B cell (primary cell): ENCODE data around the gene IL1RAPL1. TPM values are rescaled to one million over a fixed set of nuclear protein-coding genes. Genes with fewer than 3 reads are reported as not detected.

Experiments used
- ATAC-seq: fragments of 200-7000 bp; cut with Tn5 transposase; one replicate; pipeline ENCODE4 v1.10.0; 2021; ENCODE audit warnings: low read depth, mild to moderate bottlenecking, moderate number of reproducible peaks, moderate library complexity
- CTCF ChIA-PET: fragments of 350-600 bp; sonication (Branson Sonifier 250); formaldehyde crosslinking; loops from one replicate; lab custom pipeline; 2021; ENCODE audit warnings: antibody characterized with exemption, inconsistent platforms; lab: Charles Lee
- POLR2A ChIA-PET: fragments of 350-600 bp; sonication (Branson Sonifier 250); formaldehyde crosslinking; loops from one replicate; lab custom pipeline; 2021; ENCODE audit warnings: antibody characterized with exemption; lab: Charles Lee
- DNase-seq: peaks from one replicate; pipeline ENCODE4 v3.0.0; 2013
- H2AFZ ChIP-seq: 2 replicates; pipeline ENCODE4 v1.6.1; 2012; ENCODE audit warnings: mild to moderate bottlenecking, low read depth, low read length; ENCODE audit not compliant: insufficient read depth, poor library complexity, severe bottlenecking
- H3K27ac ChIP-seq, 2 donors: 1 replicate in 1 of 2; 2 replicates in 1 of 2; pipeline ENCODE4 v1.5.1; 2012 to 2013; ENCODE audit warnings: low read length in 2 of 2, mild to moderate bottlenecking in 2 of 2, moderate library complexity in 1 of 2
- H3K27me3 ChIP-seq, 4 experiments: fragments of 200-600 bp in 1 of 4; sonication (generic) in 1 of 4; replicated peaks in 1 of 4; 1 replicate in 2 of 4; 2 replicates in 2 of 4; pipeline versions ENCODE4 v1.6.1 to v1.7.0; 2013 to 2016; ENCODE audit warnings: low read length in 3 of 4, mild to moderate bottlenecking in 2 of 4, mixed read lengths in 1 of 4, moderate library complexity in 1 of 4; ENCODE audit not compliant: insufficient read depth in 4 of 4, control insufficient read depth in 3 of 4; ENCODE audit errors: control extremely low read depth in 1 of 4
- H3K36me3 ChIP-seq, 2 experiments: replicated peaks in 1 of 2; 1 replicate in 1 of 2; 2 replicates in 1 of 2; pipeline versions ENCODE4 v1.6.1 to v1.7.1; 2013; ENCODE audit warnings: low read length in 1 of 2; ENCODE audit not compliant: insufficient read depth in 2 of 2, control insufficient read depth in 1 of 2; ENCODE audit errors: control extremely low read depth in 1 of 2, extremely low read depth in 1 of 2
- H3K4me1 ChIP-seq, 2 donors: fragments of 200-600 bp in 1 of 2; sonication (generic) in 1 of 2; 1 replicate in 1 of 2; 2 replicates in 1 of 2; pipeline versions ENCODE4 v1.5.1 to v1.6.1; 2013 to 2017; ENCODE audit warnings: low read length in 2 of 2; ENCODE audit not compliant: control insufficient read depth in 2 of 2, insufficient read depth in 2 of 2
- H3K4me2 ChIP-seq: replicated peaks from 2 replicates; pipeline ENCODE3; 2012; ENCODE audit warnings: mild to moderate bottlenecking, low read depth, low read length; ENCODE audit not compliant: poor library complexity, severe bottlenecking
- H3K4me3 ChIP-seq, 5 experiments: fragments of 200-600 bp in 1 of 5; sonication (generic) in 1 of 5; 1 replicate in 3 of 5; 2 replicates in 2 of 5; pipeline versions ENCODE4 v1.5.1 to v1.7.0; 2011 to 2016; ENCODE audit warnings: low read length in 4 of 5, mild to moderate bottlenecking in 4 of 5, low read depth in 2 of 5, control low read depth in 1 of 5, moderate library complexity in 1 of 5; ENCODE audit not compliant: insufficient read depth in 1 of 5; ENCODE audit errors: control extremely low read depth in 1 of 5, extremely low read depth in 1 of 5
- H3K79me2 ChIP-seq: fragments of 200-600 bp; sonication (generic); one replicate; pipeline ENCODE4 v1.6.0; 2016; ENCODE audit warnings: low read length; ENCODE audit not compliant: control insufficient read depth, insufficient read depth
- H3K9ac ChIP-seq: fragments of 200-600 bp; sonication (generic); 2 replicates; pipeline ENCODE4 v1.6.1; 2017; ENCODE audit warnings: mild to moderate bottlenecking, low read length, moderate library complexity
- H3K9me3 ChIP-seq, 3 donors: one replicate each; pipeline versions ENCODE4 v1.6.1 to v1.7.1; 2013; ENCODE audit warnings: low read length in 2 of 3; ENCODE audit not compliant: control insufficient read depth in 2 of 3, insufficient read depth in 1 of 3; ENCODE audit errors: control extremely low read depth in 1 of 3
- H4K20me1 ChIP-seq: 2 replicates; pipeline ENCODE4 v1.6.0; 2012; ENCODE audit warnings: mild to moderate bottlenecking, low read length; ENCODE audit not compliant: insufficient read depth, control insufficient read depth, poor library complexity, severe bottlenecking
- H3K27ac Mint-ChIP-seq: one replicate; pipeline ENCODE4 v1.8.0; 2021; ENCODE audit warnings: mixed read lengths
- H3K27me3 Mint-ChIP-seq: one replicate; pipeline ENCODE4 v1.8.0; 2021; ENCODE audit warnings: mixed read lengths
- H3K4me1 Mint-ChIP-seq: one replicate; pipeline ENCODE4 v1.8.0; 2021; ENCODE audit warnings: mixed read lengths
- H3K4me3 Mint-ChIP-seq: one replicate; pipeline ENCODE4 v1.8.0; 2021; ENCODE audit warnings: mixed read lengths
- H3K9me3 Mint-ChIP-seq: one replicate; pipeline ENCODE4 v1.8.0; 2022; ENCODE audit warnings: mixed read lengths; ENCODE audit not compliant: insufficient read depth
- CTCF ChIP-seq: fragments of 200-600 bp; IDR thresholded peaks from one replicate; pipeline ENCODE4 v1.8.0; 2022; ENCODE audit warnings: antibody characterized with exemption, mild to moderate bottlenecking
- EZH2 ChIP-seq: IDR thresholded peaks from 2 replicates; pipeline ENCODE4 v1.6.1; 2012; ENCODE audit warnings: borderline replicate concordance, low read depth, mild to moderate bottlenecking, moderate library complexity, low read length; ENCODE audit not compliant: insufficient read depth, poor library complexity, severe bottlenecking
- WGBS: methylation state at CpG from one replicate; pipeline ENCODE4 v1.1.5; 2013; ENCODE audit warnings: missing lambda C conversion rate; ENCODE audit not compliant: insufficient coverage; 5-methylcytosine and 5-hydroxymethylcytosine counted together
- intact Hi-C: fragments of 100-400 bp; cut with micrococcal nuclease; formaldehyde crosslinking; loops from one replicate; pipeline ENCODE4 v1.10.0; 2022
- polyA plus RNA-seq: library from polyadenylated mRNA; depleted of rRNA; stranded (reverse); fragments of >200 nt; gene quantifications from 2 replicates; pipeline ENCODE4 v1.2.3, GENCODE V29; 2012
- total RNA-seq, 2 donors: library from RNA; stranded (reverse); fragments of 120-200 nt in 1 of 2; gene quantifications; 1 replicate in 1 of 2; 2 replicates in 1 of 2; pipeline versions ENCODE4 v1.2.3 to v1.2.4, GENCODE V29; 2013 to 2022

The IL1RAPL1 gene
- total and polyA plus RNA-seq, 2 donors (not counting 1 experiment from before 2014, with no cell fraction given) = not detected

DNA sequence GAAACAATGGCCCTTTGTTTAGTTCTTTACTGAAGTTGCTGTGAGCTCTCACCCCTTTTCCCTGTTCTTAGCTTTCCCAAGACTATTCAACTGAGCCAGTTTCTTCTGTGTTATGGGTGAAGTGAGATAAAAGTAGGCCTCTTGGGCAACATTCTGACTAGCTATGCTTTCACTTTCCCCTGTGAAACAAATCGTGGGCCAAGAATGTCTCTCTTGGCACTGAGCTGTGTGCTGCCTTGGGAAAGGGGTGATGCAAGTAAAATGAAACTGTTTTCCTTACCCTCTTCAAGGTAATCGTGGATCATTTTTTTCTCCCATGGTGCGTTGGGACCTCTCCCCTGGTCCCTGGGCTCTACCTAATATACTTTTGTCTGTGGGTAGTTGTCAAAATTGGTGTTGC, 974.2 kb downstream of the IL1RAPL1 start:
- Histone ChIP-seq H3K4me3 (no peak overlapping the region), H3K4me2 (no peak overlapping the region), H3K36me3 (no peaks in the 10 kb centered on the region), H3K79me2 (no peaks in the 10 kb centered on the region), H3K9me3 (no peaks in the 10 kb centered on the region), H3K27me3 (no peaks in the 10 kb centered on the region), H3K9ac (no peak overlapping the region), H3K27ac (no peak overlapping the region), H3K4me1 (no peaks in the 10 kb centered on the region), H4K20me1 (no peaks in the 10 kb centered on the region), H2AFZ (no peak overlapping the region)
- Mint-ChIP-seq H3K9me3 (no peaks in the 10 kb centered on the region), H3K4me3 (no peak overlapping the region), H3K4me1 (no peaks in the 10 kb centered on the region), H3K27ac (no peak overlapping the region), H3K27me3 (no peaks in the 10 kb centered on the region)
- ATAC-seq = no peak
- no peak for DNase-seq
- no CpG with 5 or more reads among the region's 3 CpGs for WGBS
- ChIA-PET CTCF (no interaction called here), POLR2A (no interaction called here)
- intact Hi-C loops = no loop called here
- TF ChIP-seq CTCF (no peak), EZH2 (no peak)

GRCh38 chrX:29580560-29580959, 993.3 kb downstream of the IL1RAPL1 start:
- no peak overlapping the region for H2AFZ ChIP-seq
- H3K4me3 Mint-ChIP-seq = no peak overlapping the region
- H3K4me1 ChIP-seq = no peaks in the 10 kb centered on the region
- TF ChIP-seq EZH2 (no peak), CTCF (no peak)
- DNase-seq (no peak), ATAC-seq (no peak)
- POLR2A ChIA-PET = no interaction called here
- H3K4me3 ChIP-seq = no peak overlapping the region
- no peak overlapping the region for H3K27ac ChIP-seq
- H3K79me2 ChIP-seq = no peaks in the 10 kb centered on the region
- H4K20me1 ChIP-seq = no peaks in the 10 kb centered on the region
- no peaks in the 10 kb centered on the region for H3K27me3 Mint-ChIP-seq
- intact Hi-C loops = no loop called here
- no peak overlapping the region for H3K4me2 ChIP-seq
- CTCF ChIA-PET = no interaction called here
- H3K9me3 Mint-ChIP-seq = no peaks in the 10 kb centered on the region
- no peak overlapping the region for H3K27ac Mint-ChIP-seq
- H3K9ac ChIP-seq = no peak overlapping the region
- H3K4me1 Mint-ChIP-seq = no peaks in the 10 kb centered on the region
- no peaks in the 10 kb centered on the region for H3K36me3 ChIP-seq
- no peaks in the 10 kb centered on the region for H3K9me3 ChIP-seq
- H3K27me3 ChIP-seq = no peaks in the 10 kb centered on the region
- WGBS = no CpG with 5 or more reads among the region's 4 CpGs
